SH-SY5Y (cell line): ENCODE measurements around the gene FBRSL1.

Experiments
- GATA2 ChIP-seq: IDR thresholded peaks from 2 replicates; pipeline ENCODE4 v1.6.1; 2011; ENCODE audit warnings: mild to moderate bottlenecking, low read depth, low read length
- GATA3 ChIP-seq: IDR thresholded peaks from 2 replicates; pipeline ENCODE4 v1.6.1; 2011; ENCODE audit warnings: low read depth, mild to moderate bottlenecking, low read length, moderate library complexity

Gene FBRSL1

GRCh38 chr12:132536102-132536876, 46.3 kb downstream of the FBRSL1 start:
- TF ChIP-seq GATA3 (no peak), GATA2 (no peak)

- TF ChIP-seq GATA3 (no peak), GATA2 (no peak)
Measured at GRCh38 chr12:132537049-132537448, 47.1 kb downstream of the FBRSL1 start.

- TF ChIP-seq GATA3: no peak
- no peak for TF ChIP-seq GATA2
Measured at GRCh38 chr12:132537836-132538662, 48.1 kb downstream of the FBRSL1 start.

- TF ChIP-seq GATA3: no peak
- no peak for TF ChIP-seq GATA2
Measured at GRCh38 chr12:132538663-132538990, 48.7 kb downstream of the FBRSL1 start.

GRCh38 chr12:132539016-132539773, 49.2 kb downstream of the FBRSL1 start:
- no peak for TF ChIP-seq GATA2
- no peak for TF ChIP-seq GATA3

- no peak for TF ChIP-seq GATA2
- TF ChIP-seq GATA3: no peak
Measured at GRCh38 chr12:132540436-132540835, 50.5 kb downstream of the FBRSL1 start.

- TF ChIP-seq GATA3 (no peak), GATA2 (no peak)
Measured at GRCh38 chr12:132541200-132541599, 51.2 kb downstream of the FBRSL1 start.

- TF ChIP-seq GATA3: no peak
- TF ChIP-seq GATA2: no peak
Measured at GRCh38 chr12:132541996-132542395, 52.0 kb downstream of the FBRSL1 start.

- TF ChIP-seq GATA2: no peak
- no peak for TF ChIP-seq GATA3
Measured at GRCh38 chr12:132542661-132543060, 52.7 kb downstream of the FBRSL1 start.

- TF ChIP-seq GATA3: no peak
- no peak for TF ChIP-seq GATA2
Measured at GRCh38 chr12:132543298-132544079, 53.5 kb downstream of the FBRSL1 start.

GRCh38 chr12:132544080-132544397, 54.1 kb downstream of the FBRSL1 start:
- no peak for TF ChIP-seq GATA3
- no peak for TF ChIP-seq GATA2

- TF ChIP-seq GATA3 (no peak), GATA2 (no peak)
Measured at GRCh38 chr12:132544498-132544897, 54.5 kb downstream of the FBRSL1 start.

GRCh38 chr12:132545164-132545953, 55.4 kb downstream of the FBRSL1 start:
- TF ChIP-seq GATA3 (no peak), GATA2 (no peak)
